ENCODE results near the gene KRTAP10-9.
"Not testable (repeated sequence)": the region's sequence is repeated elsewhere in the genome, so short reads cannot be mapped to it uniquely, and the experiment has no call there.

KRTAP10-9 gene

DNA sequence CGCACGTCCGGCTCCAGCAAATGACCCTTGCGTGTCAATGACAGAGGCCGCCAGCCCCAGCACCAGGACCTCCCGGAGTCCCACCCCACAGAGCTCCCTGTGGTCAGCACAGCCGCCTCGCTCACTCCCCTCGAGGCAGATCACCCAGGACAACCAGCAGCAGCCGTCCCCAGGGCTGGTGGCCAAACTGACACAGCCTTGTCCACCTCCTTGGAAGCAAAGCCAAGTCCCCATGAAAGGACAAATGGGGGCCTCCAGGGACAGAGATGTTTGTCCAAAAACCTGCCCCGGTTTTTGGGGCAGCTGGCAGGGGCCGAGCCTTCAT is 12.4 kb downstream of the KRTAP10-9 start:
- DNase-seq (ENCODE audit: low spot score) (no peak), FAIRE-seq (no peak)

DNA sequence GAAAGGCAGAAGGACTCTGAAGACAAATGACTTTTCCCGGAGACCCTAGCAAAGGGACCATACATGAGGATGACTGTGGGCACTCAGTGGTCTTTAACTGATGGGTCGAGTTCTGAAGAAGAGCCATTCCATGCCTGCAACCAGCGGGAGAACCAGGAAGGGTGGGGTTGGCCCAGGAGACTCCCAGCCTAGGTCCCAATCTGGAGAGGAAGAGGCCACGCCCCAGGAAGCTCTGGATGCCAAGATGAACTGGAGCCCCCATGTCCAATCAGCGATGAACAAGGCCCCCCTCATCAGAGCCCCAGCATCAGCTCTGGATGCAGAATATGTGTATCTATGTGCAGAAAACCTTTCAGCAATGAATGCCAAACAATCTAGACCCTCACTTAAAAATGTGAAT is 13.9 kb downstream of the KRTAP10-9 start:
- no peak for DNase-seq (ENCODE audit: low spot score)
- FAIRE-seq = no peak

DNA sequence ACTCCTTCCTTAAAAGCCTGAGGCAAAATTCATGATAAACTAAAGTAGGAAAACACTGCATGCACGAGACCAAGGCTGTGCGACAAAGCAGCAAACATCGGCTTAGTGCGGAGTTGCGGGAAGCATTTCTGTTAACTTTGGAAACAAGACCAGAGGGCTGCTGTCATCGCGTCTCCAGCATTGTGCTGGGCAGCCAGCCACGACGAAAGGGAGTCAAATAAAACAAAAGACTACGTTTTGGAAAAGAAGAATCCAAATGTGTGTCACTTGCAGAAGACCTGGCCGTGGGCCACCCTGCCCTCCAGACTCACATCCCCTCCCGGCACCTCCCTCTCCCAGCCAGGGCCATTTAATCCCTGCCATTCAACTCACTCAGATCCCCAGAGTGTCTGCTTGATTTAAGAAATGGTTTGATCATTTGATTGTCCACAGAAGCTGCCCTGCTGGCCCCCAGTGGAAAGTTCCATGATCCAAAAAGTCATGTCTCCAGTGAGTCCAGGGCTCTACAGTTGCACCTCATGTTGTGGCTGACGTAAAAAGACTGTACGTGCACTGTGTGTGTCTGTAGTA is 16.9 kb downstream of the KRTAP10-9 start:
- FAIRE-seq = no peak
- DNase-seq (ENCODE audit: low spot score) = no peak

- no peak for DNase-seq (ENCODE audit: low spot score)
- no peak for FAIRE-seq
Measured at GRCh38 chr21:44644878-44645277, 18.0 kb downstream of the KRTAP10-9 start.

DNA sequence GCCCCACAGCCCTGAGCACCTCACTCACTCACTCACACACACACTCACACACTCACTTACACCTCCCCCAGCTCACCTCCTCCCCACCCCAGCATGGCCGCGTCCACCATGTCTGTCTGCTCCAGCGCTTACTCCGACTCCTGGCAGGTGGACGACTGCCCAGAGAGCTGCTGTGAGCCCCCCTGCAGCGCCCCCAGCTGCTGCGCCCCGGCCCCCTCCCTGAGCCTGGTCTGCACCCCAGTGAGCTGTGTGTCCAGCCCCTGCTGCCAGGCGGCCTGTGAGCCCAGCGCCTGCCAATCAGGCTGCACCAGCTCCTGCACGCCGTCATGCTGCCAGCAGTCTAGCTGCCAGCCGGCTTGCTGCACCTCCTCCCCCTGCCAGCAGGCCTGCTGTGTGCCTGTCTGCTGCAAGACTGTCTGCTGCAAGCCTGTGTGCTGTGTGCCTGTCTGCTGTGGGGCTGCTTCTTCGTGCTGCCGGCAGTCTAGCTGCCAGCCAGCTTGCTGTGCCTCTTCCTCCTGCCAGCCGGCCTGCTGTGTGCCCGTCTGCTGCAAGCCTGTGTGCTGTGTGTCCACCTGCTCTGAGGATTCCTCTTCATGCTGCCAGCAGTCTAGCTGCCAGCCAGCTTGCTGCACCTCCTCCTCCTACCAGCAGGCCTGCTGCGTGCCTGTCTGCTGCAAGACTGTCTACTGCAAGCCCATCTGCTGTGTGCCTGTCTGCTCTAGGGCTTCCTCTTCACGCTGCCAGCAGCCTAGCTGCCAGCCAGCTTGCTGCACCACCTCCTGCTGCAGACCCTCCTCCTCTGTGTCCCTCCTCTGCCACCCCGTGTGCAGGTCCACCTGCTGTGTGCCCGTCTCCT is 19.7 kb downstream of the KRTAP10-9 start, which contains the start of gene KRTAP10-11:
TSS of gene KRTAP10-11 (plus strand) at position 49 of the 856 bp plus-strand sequence. CDS start at position 94, 45 bp downstream.
- FAIRE-seq = peak; percentile 52
- not testable (repeated sequence) for DNase-seq (ENCODE audit: low spot score)

GRCh38 chr21:44647222-44647552 is 20.3 kb downstream of the KRTAP10-9 start:
- FAIRE-seq (no peak), DNase-seq (ENCODE audit: low spot score) (no peak)

GRCh38 chr21:44648557-44649311 is 21.8 kb downstream of the KRTAP10-9 start:
- no peak for FAIRE-seq
- DNase-seq (ENCODE audit: low spot score) = no peak

DNA sequence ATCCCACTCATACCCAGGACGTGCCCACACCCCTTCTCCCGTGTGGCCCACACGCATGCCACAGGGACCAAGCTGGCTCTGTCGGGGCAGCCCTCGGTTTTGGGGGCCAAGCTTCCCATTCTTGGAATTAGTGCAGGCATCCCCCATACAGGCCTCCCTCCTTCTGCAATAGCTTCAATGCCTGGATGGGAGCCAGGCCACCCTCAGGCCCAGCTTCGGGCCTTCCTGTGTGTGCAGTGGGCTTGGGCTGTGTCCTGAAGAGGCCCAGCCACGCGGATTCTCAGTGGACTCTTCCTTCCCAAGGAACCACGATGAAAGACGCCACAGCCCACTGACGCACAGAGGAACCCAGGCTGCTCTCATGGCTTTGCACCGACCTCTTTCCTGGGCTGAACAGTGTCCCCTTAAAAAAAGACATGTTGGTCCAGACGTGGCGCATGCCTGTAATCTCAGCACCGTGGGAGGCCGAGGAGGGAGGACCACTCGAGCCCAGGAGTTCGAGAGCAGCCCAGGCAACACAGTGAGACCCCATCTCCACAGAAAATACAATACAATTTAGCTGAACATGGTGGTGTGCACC is 22.7 kb downstream of the KRTAP10-9 start:
- FAIRE-seq (peak; percentile 56), DNase-seq (ENCODE audit: low spot score) (no peak)

DNA sequence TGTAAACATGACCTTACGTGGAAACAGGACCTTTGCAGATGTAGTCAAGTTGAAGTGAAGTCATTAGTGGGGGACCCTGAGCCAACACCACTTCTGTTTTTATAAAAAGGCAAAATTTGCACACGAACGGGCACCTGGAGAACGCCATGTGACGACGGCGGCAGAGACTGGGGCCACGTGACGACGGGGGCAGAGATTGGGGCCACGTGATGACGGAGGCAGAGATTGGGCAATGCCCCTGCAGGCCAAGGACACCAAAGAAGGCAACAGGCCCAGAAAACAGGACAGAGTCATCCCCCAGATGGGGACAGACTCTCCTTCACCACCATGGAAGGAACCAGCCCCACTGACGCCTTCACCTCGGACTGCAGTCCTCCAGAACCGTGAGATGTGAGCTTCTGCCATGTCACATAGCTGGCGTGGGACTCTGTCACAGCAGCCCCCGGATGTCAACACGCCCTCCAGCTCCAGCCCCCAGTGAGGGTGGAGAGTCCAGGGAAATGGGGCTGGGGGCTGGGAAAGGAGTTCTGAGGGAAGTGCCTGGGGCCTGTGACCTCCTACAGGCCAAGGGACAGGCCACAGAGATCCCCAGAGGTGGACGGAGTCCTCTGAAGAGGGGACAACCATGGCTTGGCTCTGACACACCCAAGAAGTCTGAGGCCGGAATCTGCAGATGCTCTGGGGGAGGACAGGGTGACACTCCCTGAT is 23.5 kb downstream of the KRTAP10-9 start:
- DNase-seq (ENCODE audit: low spot score) (no peak), FAIRE-seq (no peak)

DNA sequence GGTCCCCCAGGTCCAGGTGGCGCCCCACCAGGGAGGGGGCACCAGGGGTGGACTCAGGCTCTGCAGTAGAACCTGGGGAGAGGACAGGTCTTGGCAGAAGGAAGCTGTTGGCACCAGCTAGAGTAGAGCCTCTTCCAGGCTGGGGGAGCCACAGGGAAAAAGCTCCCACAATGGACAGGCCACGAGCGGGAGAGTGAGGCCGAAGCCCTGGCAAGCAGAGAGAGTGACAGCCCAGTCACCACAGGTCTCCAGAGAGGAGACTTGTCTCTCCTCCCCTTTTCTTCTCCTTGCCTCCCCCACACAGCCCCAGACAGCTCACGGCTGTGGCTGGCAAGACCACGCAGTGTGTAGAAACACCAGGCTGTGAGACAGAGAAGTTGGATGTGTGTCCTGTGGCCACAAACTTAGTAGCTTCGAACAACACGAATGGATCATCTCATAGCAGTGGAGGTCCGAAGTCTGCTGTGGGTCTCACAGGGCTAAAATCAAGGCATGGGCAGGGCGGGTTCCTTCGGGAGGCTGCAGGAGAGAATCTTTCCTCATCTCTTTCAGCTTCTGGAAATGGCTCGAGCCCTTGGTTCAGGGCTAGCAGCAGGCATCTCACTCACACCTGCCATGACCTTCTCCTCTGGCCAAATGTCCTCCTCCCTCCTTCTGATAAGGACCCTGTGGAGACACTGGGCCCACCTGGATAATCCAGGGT is 24.2 kb downstream of the KRTAP10-9 start:
- DNase-seq (ENCODE audit: low spot score) (no peak), FAIRE-seq (no peak)

- DNase-seq (ENCODE audit: low spot score) (no peak), FAIRE-seq (no peak)
Measured at GRCh38 chr21:44653123-44653522, 26.2 kb downstream of the KRTAP10-9 start.

- DNase-seq (ENCODE audit: low spot score) = no peak
- FAIRE-seq = no peak
Measured at GRCh38 chr21:44653656-44654575, 27.0 kb downstream of the KRTAP10-9 start.

GRCh38 chr21:44654576-44655175 is 27.8 kb downstream of the KRTAP10-9 start, which contains the start of gene KRTAP12-4:
TSS of gene KRTAP12-4 (minus strand) at chr21:44654659. CDS start at chr21:44654614, 45 bp downstream.
- FAIRE-seq = no peak
- DNase-seq (ENCODE audit: low spot score) = no peak

DNA sequence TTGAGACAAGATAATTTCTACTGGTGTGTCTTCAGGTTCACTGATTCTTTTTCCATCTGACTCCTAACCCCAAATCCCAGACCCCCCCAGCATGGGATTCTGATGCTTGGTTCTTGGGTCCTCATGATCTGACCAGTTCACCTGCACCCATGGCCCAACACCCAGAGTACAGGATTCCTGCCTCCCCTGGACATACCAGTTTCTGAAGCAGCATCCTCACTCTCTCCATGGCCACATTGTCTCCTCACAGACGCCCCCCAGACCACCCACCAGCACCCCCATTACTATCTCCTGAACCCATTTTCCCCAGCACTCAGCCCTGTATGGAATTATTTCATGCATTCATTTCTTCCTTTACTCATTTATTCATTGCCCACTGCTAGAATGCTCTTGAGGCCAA is 30.0 kb downstream of the KRTAP10-9 start:
- no peak for FAIRE-seq
- no peak for DNase-seq (ENCODE audit: low spot score)

GRCh38 chr21:44657635-44658540 is 31.0 kb downstream of the KRTAP10-9 start, which contains the start of gene KRTAP12-3:
TSS of gene KRTAP12-3 (plus strand) at chr21:44657932. CDS start at chr21:44657980, 48 bp downstream.
- FAIRE-seq = no peak
- no peak for DNase-seq (ENCODE audit: low spot score)

DNA sequence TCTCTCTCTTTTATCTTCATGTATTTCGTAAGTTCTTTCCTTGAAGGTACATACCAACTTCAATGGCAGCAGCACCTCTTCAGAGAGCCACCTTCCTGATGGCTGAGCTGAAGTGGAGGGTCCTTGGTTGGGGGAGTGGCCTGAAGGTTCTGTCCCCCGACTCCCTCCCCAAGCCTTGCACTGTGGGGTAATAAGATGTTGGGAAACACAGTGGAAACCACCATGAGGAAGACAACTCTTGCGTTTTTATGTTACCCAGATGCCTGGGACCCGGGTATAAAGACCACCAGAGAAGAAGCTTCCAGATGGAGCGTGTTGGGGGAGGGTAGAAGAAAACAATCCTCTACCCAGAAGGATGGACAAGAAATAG is 31.6 kb downstream of the KRTAP10-9 start:
- DNase-seq (ENCODE audit: low spot score) = no peak
- no peak for FAIRE-seq

- DNase-seq (ENCODE audit: low spot score) = no peak
- FAIRE-seq = no peak
Measured at GRCh38 chr21:44658913-44659595, 32.2 kb downstream of the KRTAP10-9 start.

Data from urothelium cell line (cell line).